ENCODE measurements around the gene PIN1.

The PIN1 gene

GRCh38 chr19:9857076-9857721 lies 22.1 kb downstream of the PIN1 start:
- DNase-seq: no peak

GRCh38 chr19:9857920-9858746 lies 23.0 kb downstream of the PIN1 start:
- no peak for DNase-seq

GRCh38 chr19:9858766-9859165 lies 23.6 kb downstream of the PIN1 start:
- no peak for DNase-seq

- DNase-seq: no peak
Measured at GRCh38 chr19:9860407-9860806, 25.3 kb downstream of the PIN1 start.

- no peak for DNase-seq
Measured at GRCh38 chr19:9861503-9861902, 26.4 kb downstream of the PIN1 start.

GRCh38 chr19:9862938-9863337 lies 27.8 kb downstream of the PIN1 start:
- DNase-seq: no peak

GRCh38 chr19:9863759-9864158 lies 28.6 kb downstream of the PIN1 start:
- DNase-seq: peak; percentile 33

GRCh38 chr19:9865732-9866501 lies 30.8 kb downstream of the PIN1 start:
- DNase-seq: no peak

- DNase-seq: no peak
Measured at GRCh38 chr19:9868983-9869617, 34.0 kb downstream of the PIN1 start.

GRCh38 chr19:9871626-9872338 lies 36.7 kb downstream of the PIN1 start:
- DNase-seq: no peak

GRCh38 chr19:9872618-9873242 lies 37.6 kb downstream of the PIN1 start:
- no peak for DNase-seq

- DNase-seq: no peak
Measured at GRCh38 chr19:9875031-9875627, 40.0 kb downstream of the PIN1 start.

GRCh38 chr19:9875796-9876195 lies 40.7 kb downstream of the PIN1 start:
- no peak for DNase-seq

- DNase-seq: no peak
Measured at GRCh38 chr19:9877780-9878510, 42.8 kb downstream of the PIN1 start.

GRCh38 chr19:9878511-9879196 lies 43.5 kb downstream of the PIN1 start:
- DNase-seq: no peak

GRCh38 chr19:9881720-9882119 lies 46.6 kb downstream of the PIN1 start:
- DNase-seq: no peak

- DNase-seq: no peak
Measured at GRCh38 chr19:9883231-9883758, 48.2 kb downstream of the PIN1 start.

GRCh38 chr19:9883764-9884163 lies 48.6 kb downstream of the PIN1 start:
- no peak for DNase-seq

- no peak for DNase-seq
Measured at GRCh38 chr19:9885077-9885552, 50.0 kb downstream of the PIN1 start.
